ENCODE data around the gene CCRL2. TPM values are rescaled to one million over a fixed set of nuclear protein-coding genes. Genes with fewer than 3 reads are reported as not detected.

CCRL2 gene
- total RNA-seq, 4 donors from 2014 or later, result 13.5 to 21.2 (median 16.0) TPM; not detected in 1

- Histone ChIP-seq H3K9me3 (no peaks in the 10 kb centered on the region), H3K4me3 (no peak overlapping the region), H3K27ac (peak overlapping the region; percentile 56 to 75 (median 58)), H3K27me3 (no peaks in the 10 kb centered on the region), H3K36me3 (no peaks in the 10 kb centered on the region), H3K4me1 (no peaks in the 10 kb centered on the region)
- TF ChIP-seq POLR2A (IDR thresholded peaks at IDR 0.05) (no peak), CTCF (IDR thresholded peaks at IDR 0.05) (no peak)
- no peak for DNase-seq
These were observed 37.9 kb upstream of the CCRL2 start for GRCh38 chr3:46369151-46369550.

- H3K9me3 ChIP-seq, result no peaks in the 10 kb centered on the region
- no peaks in the 10 kb centered on the region for H3K4me1 ChIP-seq
- H3K36me3 ChIP-seq, result no peaks in the 10 kb centered on the region
- no peaks in the 10 kb centered on the region for H3K27me3 ChIP-seq
- TF ChIP-seq CTCF (IDR thresholded peaks at IDR 0.05), result no peak
- no peak for TF ChIP-seq POLR2A (IDR thresholded peaks at IDR 0.05)
- DNase-seq, result no peak
- peak overlapping the region; percentile 56 to 75 (median 58) for H3K27ac ChIP-seq
- no peak overlapping the region for H3K4me3 ChIP-seq
These were observed 37.4 kb upstream of the CCRL2 start for GRCh38 chr3:46369675-46370132.

- peak in 1 of 3 donors; percentile 66 for DNase-seq
- Histone ChIP-seq H3K27ac (peak within 1 kb of the TSS; percentile 56 to 75 (median 58)), H3K9me3 (no peaks in the 10 kb centered on the region), H3K27me3 (no peaks in the 10 kb centered on the region), H3K4me3 (peak within 1 kb of the TSS in 2 of 4 donors; percentile 18 to 34), H3K4me1 (no peaks in the 10 kb centered on the region), H3K36me3 (no peaks in the 10 kb centered on the region)
- peak in 1 of 2 donors; percentile 18 for TF ChIP-seq POLR2A (IDR thresholded peaks at IDR 0.05)
- TF ChIP-seq CTCF (IDR thresholded peaks at IDR 0.05), result no peak
These were observed 36.1 kb upstream of the CCRL2 start, which contains the start of gene CCR5 for GRCh38 chr3:46370839-46371518. TSS of gene CCR5 (plus strand) at chr3:46370946. CDS start at chr3:46372903, 1,957 bp downstream.

- Histone ChIP-seq H3K27ac (peak overlapping the region; percentile 7 to 59 (median 37)), H3K4me1 (no peaks in the 10 kb centered on the region), H3K4me3 (peak overlapping the region in 2 of 4 donors; percentile 18 to 34), H3K27me3 (no peaks in the 10 kb centered on the region), H3K9me3 (no peaks in the 10 kb centered on the region), H3K36me3 (no peaks in the 10 kb centered on the region)
- DNase-seq, result no peak
- TF ChIP-seq CTCF (IDR thresholded peaks at IDR 0.05), result no peak
- TF ChIP-seq POLR2A (IDR thresholded peaks at IDR 0.05), result no peak
These were observed 35.3 kb upstream of the CCRL2 start for GRCh38 chr3:46371519-46372340.

- Histone ChIP-seq H3K27ac (peak overlapping the region in 2 of 4 donors; percentile 40 to 59), H3K9me3 (no peaks in the 10 kb centered on the region), H3K4me1 (no peaks in the 10 kb centered on the region), H3K4me3 (peak overlapping the region in 2 of 4 donors; percentile 18 to 34), H3K36me3 (no peaks in the 10 kb centered on the region), H3K27me3 (no peaks in the 10 kb centered on the region)
- no peak for DNase-seq
- TF ChIP-seq CTCF (IDR thresholded peaks at IDR 0.05) (peak; percentile 20 to 60 (median 43)), POLR2A (IDR thresholded peaks at IDR 0.05) (no peak)
These were observed 34.3 kb upstream of the CCRL2 start for GRCh38 chr3:46372492-46373359.
